DOHH2 (cell line): ENCODE measurements around the gene TEX13A.

Source experiments
- H3F3A ChIP-seq: fragments of 200-600 bp; sonication (generic), shearing (Covaris generic); 2 replicates; pipeline ENCODE4 v1.6.0; 2016; ENCODE audit warnings: antibody characterized with exemption, mild to moderate bottlenecking; ENCODE audit not compliant: control insufficient read depth, insufficient read depth
- H3K27ac ChIP-seq: fragments of 200-600 bp; sonication (generic); 2 replicates; pipeline ENCODE4 v1.5.1; 2014; ENCODE audit warnings: low read depth, mild to moderate bottlenecking, low read length, moderate library complexity
- H3K27me3 ChIP-seq: fragments of 200-600 bp; sonication (generic); 2 replicates; pipeline ENCODE4 v1.6.1; 2014; ENCODE audit warnings: mild to moderate bottlenecking, low read length, mixed read lengths; ENCODE audit not compliant: control insufficient read depth
- H3K36me3 ChIP-seq: fragments of 200-600 bp; sonication (generic); 2 replicates; pipeline ENCODE4 v1.6.1; 2014; ENCODE audit warnings: mild to moderate bottlenecking, low read length, moderate library complexity, mixed read lengths; ENCODE audit not compliant: control insufficient read depth
- H3K4me1 ChIP-seq: fragments of 200-600 bp; sonication (generic); 2 replicates; pipeline ENCODE4 v1.6.1; 2014; ENCODE audit warnings: mild to moderate bottlenecking, low read length, mixed read lengths; ENCODE audit not compliant: control insufficient read depth
- H3K4me2 ChIP-seq: fragments of 200-600 bp; sonication (generic); 2 replicates; pipeline ENCODE4 v1.6.0; 2014; ENCODE audit warnings: mild to moderate bottlenecking, low read length, moderate library complexity
- H3K4me3 ChIP-seq: fragments of 200-600 bp; sonication (generic); 2 replicates; pipeline ENCODE4 v1.5.1; 2014; ENCODE audit warnings: mild to moderate bottlenecking, low read length, mixed read lengths
- H3K79me2 ChIP-seq: fragments of 200-600 bp; sonication (generic); 2 replicates; pipeline ENCODE4 v1.6.1; 2014; ENCODE audit warnings: mild to moderate bottlenecking, low read length, mixed read lengths; ENCODE audit not compliant: control insufficient read depth
- H3K9me2 ChIP-seq: fragments of 200-600 bp; sonication (generic); replicated peaks from 2 replicates; pipeline ENCODE4 v1.6.1; 2014; ENCODE audit warnings: mild to moderate bottlenecking, low read length, mixed read lengths; ENCODE audit not compliant: control insufficient read depth
- H3K9me3 ChIP-seq: fragments of 200-600 bp; sonication (generic); 2 replicates; pipeline ENCODE4 v1.6.1; 2014; ENCODE audit warnings: antibody characterized with exemption, low read length, mixed read lengths; ENCODE audit not compliant: control insufficient read depth, insufficient read depth
- H4K20me1 ChIP-seq: fragments of 200-600 bp; sonication (generic); 2 replicates; pipeline ENCODE4 v1.6.0; 2014; ENCODE audit warnings: low read depth, mild to moderate bottlenecking, antibody characterized with exemption, low read length, moderate library complexity; ENCODE audit not compliant: control insufficient read depth, insufficient read depth
- CTCF ChIP-seq: fragments of 200-600 bp; sonication (generic); IDR thresholded peaks from one replicate; pipeline ENCODE4 v1.5.1; 2014; ENCODE audit warnings: antibody characterized with exemption, mild to moderate bottlenecking, low read depth, low read length; ENCODE audit not compliant: poor library complexity, severe bottlenecking
- EZH2phosphoT487 ChIP-seq: fragments of 200-600 bp; sonication (generic); IDR thresholded peaks from 2 replicates; pipeline ENCODE4 v1.6.1; 2017; ENCODE audit warnings: borderline replicate concordance, mild to moderate bottlenecking, antibody characterized with exemption, low read length, moderate library complexity, mixed read lengths

Gene TEX13A

GRCh38 chrX:105228602-105229001 is 8.1 kb upstream of the TEX13A start:
- no peak for TF ChIP-seq CTCF
- TF ChIP-seq EZH2phosphoT487: no peak
- Histone ChIP-seq H3K9me2 (no peaks in the 10 kb centered on the region), H3K79me2 (no peaks in the 10 kb centered on the region), H3K4me1 (no peaks in the 10 kb centered on the region), H3K4me2 (no peak overlapping the region), H3K9me3 (no peaks in the 10 kb centered on the region), H3K27ac (no peak overlapping the region), H3K4me3 (no peak overlapping the region), H4K20me1 (no peaks in the 10 kb centered on the region), H3F3A (no peaks in the 10 kb centered on the region), H3K36me3 (no peaks in the 10 kb centered on the region), H3K27me3 (no peaks in the 10 kb centered on the region)

GRCh38 chrX:105226499-105226898 is 6.0 kb upstream of the TEX13A start:
- no peak for TF ChIP-seq EZH2phosphoT487
- no peak for TF ChIP-seq CTCF
- no peak overlapping the region for H3K27ac ChIP-seq
- no peaks in the 10 kb centered on the region for H4K20me1 ChIP-seq
- no peaks in the 10 kb centered on the region for H3K9me3 ChIP-seq
- no peaks in the 10 kb centered on the region for H3K27me3 ChIP-seq
- no peak overlapping the region for H3K4me3 ChIP-seq
- H3K79me2 ChIP-seq: no peaks in the 10 kb centered on the region
- no peaks in the 10 kb centered on the region for H3F3A ChIP-seq
- no peaks in the 10 kb centered on the region for H3K9me2 ChIP-seq
- H3K4me1 ChIP-seq: no peaks in the 10 kb centered on the region
- no peak overlapping the region for H3K4me2 ChIP-seq
- H3K36me3 ChIP-seq: no peaks in the 10 kb centered on the region

- Histone ChIP-seq H3F3A (no peaks in the 10 kb centered on the region), H3K4me3 (no peak overlapping the region), H3K79me2 (no peaks in the 10 kb centered on the region), H3K27ac (no peak overlapping the region), H3K4me2 (no peak overlapping the region), H3K27me3 (no peaks in the 10 kb centered on the region), H3K9me2 (no peaks in the 10 kb centered on the region), H3K9me3 (no peaks in the 10 kb centered on the region), H3K4me1 (no peaks in the 10 kb centered on the region), H4K20me1 (no peaks in the 10 kb centered on the region), H3K36me3 (no peaks in the 10 kb centered on the region)
- TF ChIP-seq CTCF (no peak), EZH2phosphoT487 (no peak)
These were observed 880 bp upstream of the TEX13A start for GRCh38 chrX:105221374-105221773.
